ENCODE data around the gene CCM2.

Gene CCM2

DNA sequence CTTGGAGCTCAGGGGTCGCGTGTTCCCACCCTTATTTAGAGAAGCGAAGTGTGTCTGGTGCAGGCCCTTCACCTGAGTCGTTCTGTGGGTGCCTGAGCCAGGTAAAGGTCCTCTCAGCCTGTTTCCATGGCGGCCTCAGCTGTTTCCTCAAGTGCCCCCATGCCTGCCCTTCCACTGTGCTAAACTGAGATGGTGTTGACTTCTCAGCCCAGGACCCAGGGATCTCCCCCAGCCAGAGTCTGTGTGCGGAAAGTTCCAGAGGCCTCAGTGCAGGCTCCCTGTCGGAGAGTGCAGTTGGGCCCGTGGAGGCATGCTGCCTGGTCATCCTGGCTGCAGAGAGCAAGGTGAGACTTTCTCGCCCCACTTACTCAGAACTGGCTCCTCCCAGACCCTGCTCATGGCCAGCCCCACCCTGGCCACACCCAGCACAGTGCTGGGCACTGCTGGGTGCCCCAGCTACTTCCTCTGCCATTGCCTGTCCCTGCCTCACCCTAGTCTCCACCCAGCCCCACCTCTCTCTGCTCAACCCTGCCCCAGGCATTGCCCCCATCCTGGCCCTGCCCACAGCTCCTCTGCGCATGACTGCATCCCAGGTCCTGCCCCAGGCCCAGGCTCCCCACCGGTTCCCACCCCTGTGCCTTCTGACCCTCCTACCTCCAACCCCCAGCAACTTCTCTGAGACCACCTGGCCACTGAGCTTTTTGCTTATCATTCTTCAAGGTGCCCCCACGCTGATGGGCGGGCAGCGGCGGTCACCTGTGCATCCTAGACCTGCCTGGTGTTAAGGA lies 68.4 kb downstream of the CCM2 start:
- Histone ChIP-seq H2AK5ac (ENCODE audit: low read length) (no peak overlapping the region), H2BK5ac (ENCODE audit: low read depth, low read length, poor library complexity) (no peak overlapping the region), H4K91ac (ENCODE audit: low read depth, low read length) (no peak overlapping the region), H3K4ac (ENCODE audit: low read depth, low read length) (no peak overlapping the region), H3K27me3 (ENCODE audit: insufficient read depth, low read length) (no peaks in the 10 kb centered on the region), H3K18ac (ENCODE audit: low read length) (no peak overlapping the region), H2BK120ac (ENCODE audit: insufficient read depth, low read length, poor library complexity) (no peak overlapping the region), H3K4me2 (ENCODE audit: low read length) (no peak overlapping the region), H2BK12ac (ENCODE audit: low read length) (no peak overlapping the region), H2AFZ (ENCODE audit: insufficient read depth, low read length, poor library complexity) (no peak overlapping the region), H3K9me3 (ENCODE audit: insufficient read depth, low read depth, low read length) (peaks cover 2% of the 10 kb centered on the region), H3K79me1 (ENCODE audit: low read length) (no peaks in the 10 kb centered on the region), H3K27ac (ENCODE audit: low read depth, low read length) (no peak overlapping the region), H3K23ac (ENCODE audit: low read length) (no peak overlapping the region), H3K4me1 (ENCODE audit: control insufficient read depth in 1 of 2, insufficient read depth in 2 of 2, low read length in 2 of 2) (peaks cover 5 to 9% of the 10 kb centered on the region in 2 experiments), H3K14ac (ENCODE audit: low read length) (no peak overlapping the region), H4K12ac (ENCODE audit: low read depth, low read length) (no peak overlapping the region), H3K79me2 (ENCODE audit: control insufficient read depth, insufficient read depth, low read length, poor library complexity) (no peaks in the 10 kb centered on the region), H3K9ac (ENCODE audit: low read length) (no peak overlapping the region), H3K4me3 (ENCODE audit: low read depth, low read length) (no peak overlapping the region), H4K8ac (ENCODE audit: low read depth, low read length) (no peak overlapping the region), H3K36me3 (ENCODE audit: control insufficient read depth in 1 of 2, insufficient read depth in 2 of 2, low read length in 2 of 2) (peaks cover 47 to 57% of the 10 kb centered on the region in 2 experiments)
- no CpG with 5 or more reads among the region's 15 CpGs for WGBS (ENCODE audit: extremely low coverage, insufficient coverage, insufficient read length)
- no peak for DNase-seq

- H2AK5ac ChIP-seq (ENCODE audit: low read length): no peak overlapping the region
- H2BK120ac ChIP-seq (ENCODE audit: insufficient read depth, low read length, poor library complexity): no peak overlapping the region
- H2AFZ ChIP-seq (ENCODE audit: insufficient read depth, low read length, poor library complexity): no peak overlapping the region
- no CpG with 5 or more reads among the region's 15 CpGs for WGBS (ENCODE audit: extremely low coverage, insufficient coverage, insufficient read length)
- H2BK5ac ChIP-seq (ENCODE audit: low read depth, low read length, poor library complexity): no peak overlapping the region
- no peak overlapping the region for H3K18ac ChIP-seq (ENCODE audit: low read length)
- no peak overlapping the region for H4K12ac ChIP-seq (ENCODE audit: low read depth, low read length)
- H3K36me3 ChIP-seq (ENCODE audit: control insufficient read depth in 1 of 2, insufficient read depth in 2 of 2, low read length in 2 of 2): peaks cover 54 to 59% of the 10 kb centered on the region in 2 experiments
- no peak for DNase-seq
- H3K79me1 ChIP-seq (ENCODE audit: low read length): no peaks in the 10 kb centered on the region
- H4K91ac ChIP-seq (ENCODE audit: low read depth, low read length): no peak overlapping the region
- no peak overlapping the region for H3K4me2 ChIP-seq (ENCODE audit: low read length)
- no peaks in the 10 kb centered on the region for H3K27me3 ChIP-seq (ENCODE audit: insufficient read depth, low read length)
- H3K4me3 ChIP-seq (ENCODE audit: low read depth, low read length): no peak overlapping the region
- no peaks in the 10 kb centered on the region for H3K79me2 ChIP-seq (ENCODE audit: control insufficient read depth, insufficient read depth, low read length, poor library complexity)
- no peak overlapping the region for H3K4ac ChIP-seq (ENCODE audit: low read depth, low read length)
- H3K27ac ChIP-seq (ENCODE audit: low read depth, low read length): no peak overlapping the region
- H3K9me3 ChIP-seq (ENCODE audit: insufficient read depth, low read depth, low read length): peaks cover 5% of the 10 kb centered on the region
- no peak overlapping the region for H3K14ac ChIP-seq (ENCODE audit: low read length)
- H3K23ac ChIP-seq (ENCODE audit: low read length): no peak overlapping the region
- no peak overlapping the region for H3K9ac ChIP-seq (ENCODE audit: low read length)
- peaks cover 5 to 9% of the 10 kb centered on the region in 2 experiments for H3K4me1 ChIP-seq (ENCODE audit: control insufficient read depth in 1 of 2, insufficient read depth in 2 of 2, low read length in 2 of 2)
- no peak overlapping the region for H4K8ac ChIP-seq (ENCODE audit: low read depth, low read length)
- H2BK12ac ChIP-seq (ENCODE audit: low read length): no peak overlapping the region
Measured at GRCh38 chr7:45069444-45070253, 69.6 kb downstream of the CCM2 start.

- no peaks in the 10 kb centered on the region for H3K79me2 ChIP-seq (ENCODE audit: control insufficient read depth, insufficient read depth, low read length, poor library complexity)
- H3K23ac ChIP-seq (ENCODE audit: low read length): no peak overlapping the region
- no peaks in the 10 kb centered on the region for H3K79me1 ChIP-seq (ENCODE audit: low read length)
- H2BK5ac ChIP-seq (ENCODE audit: low read depth, low read length, poor library complexity): no peak overlapping the region
- no peak for DNase-seq
- no CpG with 5 or more reads among the region's 1 CpG for WGBS (ENCODE audit: extremely low coverage, insufficient coverage, insufficient read length)
- H2BK120ac ChIP-seq (ENCODE audit: insufficient read depth, low read length, poor library complexity): no peak overlapping the region
- H3K9me3 ChIP-seq (ENCODE audit: insufficient read depth, low read depth, low read length): peaks cover 2% of the 10 kb centered on the region
- no peak overlapping the region for H3K9ac ChIP-seq (ENCODE audit: low read length)
- no peaks in the 10 kb centered on the region for H3K27me3 ChIP-seq (ENCODE audit: insufficient read depth, low read length)
- H3K18ac ChIP-seq (ENCODE audit: low read length): no peak overlapping the region
- no peak overlapping the region for H2AFZ ChIP-seq (ENCODE audit: insufficient read depth, low read length, poor library complexity)
- no peak overlapping the region for H3K4ac ChIP-seq (ENCODE audit: low read depth, low read length)
- no peak overlapping the region for H2BK12ac ChIP-seq (ENCODE audit: low read length)
- H3K14ac ChIP-seq (ENCODE audit: low read length): no peak overlapping the region
- no peak overlapping the region for H4K8ac ChIP-seq (ENCODE audit: low read depth, low read length)
- H4K91ac ChIP-seq (ENCODE audit: low read depth, low read length): no peak overlapping the region
- peaks cover 59 to 60% of the 10 kb centered on the region in 2 experiments for H3K36me3 ChIP-seq (ENCODE audit: control insufficient read depth in 1 of 2, insufficient read depth in 2 of 2, low read length in 2 of 2)
- no peak overlapping the region for H3K27ac ChIP-seq (ENCODE audit: low read depth, low read length)
- H3K4me2 ChIP-seq (ENCODE audit: low read length): no peak overlapping the region
- no peak overlapping the region for H4K12ac ChIP-seq (ENCODE audit: low read depth, low read length)
- H3K4me3 ChIP-seq (ENCODE audit: low read depth, low read length): no peak overlapping the region
- no peak overlapping the region for H2AK5ac ChIP-seq (ENCODE audit: low read length)
- peaks cover 5 to 9% of the 10 kb centered on the region in 2 experiments for H3K4me1 ChIP-seq (ENCODE audit: control insufficient read depth in 1 of 2, insufficient read depth in 2 of 2, low read length in 2 of 2)
Measured at GRCh38 chr7:45070254-45070642, 70.2 kb downstream of the CCM2 start.

- Histone ChIP-seq H3K4me1 (ENCODE audit: control insufficient read depth in 1 of 2, insufficient read depth in 2 of 2, low read length in 2 of 2) (peaks cover 5 to 9% of the 10 kb centered on the region in 2 experiments), H2AK5ac (ENCODE audit: low read length) (no peak overlapping the region), H3K27ac (ENCODE audit: low read depth, low read length) (no peak overlapping the region), H3K14ac (ENCODE audit: low read length) (no peak overlapping the region), H3K79me1 (ENCODE audit: low read length) (no peaks in the 10 kb centered on the region), H3K9me3 (ENCODE audit: insufficient read depth, low read depth, low read length) (peaks cover 2% of the 10 kb centered on the region), H2BK120ac (ENCODE audit: insufficient read depth, low read length, poor library complexity) (no peak overlapping the region), H3K18ac (ENCODE audit: low read length) (no peak overlapping the region), H3K4me2 (ENCODE audit: low read length) (no peak overlapping the region), H3K9ac (ENCODE audit: low read length) (no peak overlapping the region), H2BK12ac (ENCODE audit: low read length) (no peak overlapping the region), H2BK5ac (ENCODE audit: low read depth, low read length, poor library complexity) (no peak overlapping the region), H3K36me3 (ENCODE audit: control insufficient read depth in 1 of 2, insufficient read depth in 2 of 2, low read length in 2 of 2) (peaks cover 63 to 65% of the 10 kb centered on the region in 2 experiments), H4K12ac (ENCODE audit: low read depth, low read length) (no peak overlapping the region), H3K4me3 (ENCODE audit: low read depth, low read length) (no peak overlapping the region), H3K79me2 (ENCODE audit: control insufficient read depth, insufficient read depth, low read length, poor library complexity) (no peaks in the 10 kb centered on the region), H3K4ac (ENCODE audit: low read depth, low read length) (no peak overlapping the region), H3K27me3 (ENCODE audit: insufficient read depth, low read length) (no peaks in the 10 kb centered on the region), H2AFZ (ENCODE audit: insufficient read depth, low read length, poor library complexity) (no peak overlapping the region), H4K91ac (ENCODE audit: low read depth, low read length) (no peak overlapping the region), H4K8ac (ENCODE audit: low read depth, low read length) (no peak overlapping the region), H3K23ac (ENCODE audit: low read length) (no peak overlapping the region)
- WGBS (ENCODE audit: extremely low coverage, insufficient coverage, insufficient read length): no CpG with 5 or more reads among the region's 3 CpGs
- DNase-seq: no peak
Measured at GRCh38 chr7:45071528-45071927, 71.5 kb downstream of the CCM2 start.

Measured in trophoblast cell (in vitro differentiated cells and primary cell).